Heart right ventricle (tissue), 16 donors: Measurements from ENCODE around the gene TMSB10. TPM values are rescaled to one million over a fixed set of nuclear protein-coding genes. Genes with fewer than 3 reads are reported as not detected.
A peak's percentile ranks its signal among the peaks of the same experiment; 100 is the strongest.

ENCODE experiments used
- ATAC-seq, 8 donors: fragments of 200-7000 bp; cut with Tn5 transposase; one replicate each; pipeline ENCODE4 v1.9.1; 2020; ENCODE audit warnings: mild to moderate bottlenecking in 8 of 8, moderate library complexity in 8 of 8, moderate number of reproducible peaks in 1 of 8
- DNase-seq, 2 donors: peaks; one replicate each; pipeline ENCODE4 v3.0.0-alpha.2; 2020
- H3K27ac ChIP-seq, 10 donors: fragments of 200-600 bp; sonication (generic) in 2 of 10; one replicate each; pipeline versions ENCODE4 v1.5.0 to v1.8.0; 2020 to 2022; ENCODE audit warnings: mild to moderate bottlenecking in 3 of 10
- H3K27me3 ChIP-seq, 7 donors: fragments of 200-600 bp; one replicate each; pipeline ENCODE4 v1.8.0; 2021 to 2022; ENCODE audit warnings: mild to moderate bottlenecking in 2 of 7
- H3K36me3 ChIP-seq, 9 donors: fragments of 200-600 bp; sonication (generic) in 1 of 9; one replicate each; pipeline versions ENCODE4 v1.5.0 to v1.8.0; 2020 to 2022; ENCODE audit warnings: mild to moderate bottlenecking in 2 of 9
- H3K4me1 ChIP-seq, 9 donors: fragments of 200-600 bp; sonication (generic) in 1 of 9; one replicate each; pipeline versions ENCODE4 v1.5.0 to v1.8.0; 2020 to 2022; ENCODE audit warnings: mild to moderate bottlenecking in 4 of 9
- H3K4me3 ChIP-seq, 10 donors: fragments of 200-600 bp; sonication (generic) in 2 of 10; one replicate each; pipeline versions ENCODE4 v1.5.0 to v1.8.0; 2020 to 2022; ENCODE audit warnings: mild to moderate bottlenecking in 7 of 10, moderate library complexity in 2 of 10
- H3K9me3 ChIP-seq, 11 donors: fragments of 200-600 bp in 10 of 11; sonication (generic) in 2 of 11; one replicate each; pipeline versions ENCODE4 v1.5.0 to v1.8.0; 2013 to 2022; ENCODE audit warnings: mild to moderate bottlenecking in 2 of 11, control low read depth in 1 of 11, moderate library complexity in 1 of 11
- CTCF ChIP-seq, 9 donors: fragments of 200-600 bp; sonication (generic) in 2 of 9; IDR thresholded peaks; one replicate each; pipeline versions ENCODE4 v1.5.0 to v1.8.0; 2021 to 2022; ENCODE audit warnings: antibody characterized with exemption in 9 of 9, mild to moderate bottlenecking in 5 of 9, moderate library complexity in 1 of 9
- WGBS, 2 donors: extraction: QIAGEN DNeasy Blood & Tissue Kit; methylation state at CpG; one replicate each; pipeline ENCODE4 v1.1.7; 2013; ENCODE audit warnings: inconsistent platforms in 1 of 2; 5-methylcytosine and 5-hydroxymethylcytosine counted together
- intact Hi-C, 10 donors: fragments of 100-400 bp; cut with DNase I; formaldehyde crosslinking; loops; one replicate each; pipeline versions ENCODE4 v1.11.1 to v1.14.2; 2022
- polyA plus RNA-seq, 2 donors: library from polyadenylated mRNA; stranded (reverse); fragments of 200-250 nt; gene quantifications; one replicate each; pipeline ENCODE4 v1.2.3, GENCODE V29; 2013
- total RNA-seq, 10 donors: library from RNA; stranded (reverse); fragmentation: NEBNext Ultra II Directional in 3 of 10; extraction: Animal tissue kit (Norgen Biotek cat#: 25700) in 3 of 10; gene quantifications; one replicate each; pipeline versions ENCODE4 v1.2.1 to v1.2.4, GENCODE V29; 2021 to 2023
- donor health status: Arrhythmogenic right ventricular cardiomyopathy.
- donor health status: ischemic (EF 13 %, LVEDD 7.1; RV severe dilation, severe dysfunction).
- donor health status: healthy with polysubstance abuse.
- donor health status: DM: no; HTN: yes; CAD: no.
- donor health status: DM: no; HTN: no; CAD: no.
- donor health status: ischemic (EF 25% LVEDD 6.9; RV normal size, moderate dysfunction).
- donor health status: ischemic (EF 25% LVEDD 5.7; RV mildly dilated, moderate dysfunction).
- donor health status: healthy.
- donor health status: DM: yes; HTN: yes; CAD: no.
- donor health status: Ischemic cardiomyopathy.
- donor health status: ischemic (EF 35%, LVEDD 5.7; RV mildly dilated, moderate dysfunction).
- donor health status: nonischemic (EF 11% LVEDD 7.7; RV severe dilation, severe dysfunction).
- donor health status: DM: yes; HTN: yes; CAD: no.
- donor health status: PGD.
- donor health status: ischemic (EF 29% LVEDD 5.4; RV normal size, mild dysfunction).
- donor health status: nonischemic (EF 23%, LVEDD 6.1; RV moderate dilation, normal function).

TMSB10 gene
- total and polyA plus RNA-seq, 12 donors: 217 to 2,308 (median 343) TPM

DNA sequence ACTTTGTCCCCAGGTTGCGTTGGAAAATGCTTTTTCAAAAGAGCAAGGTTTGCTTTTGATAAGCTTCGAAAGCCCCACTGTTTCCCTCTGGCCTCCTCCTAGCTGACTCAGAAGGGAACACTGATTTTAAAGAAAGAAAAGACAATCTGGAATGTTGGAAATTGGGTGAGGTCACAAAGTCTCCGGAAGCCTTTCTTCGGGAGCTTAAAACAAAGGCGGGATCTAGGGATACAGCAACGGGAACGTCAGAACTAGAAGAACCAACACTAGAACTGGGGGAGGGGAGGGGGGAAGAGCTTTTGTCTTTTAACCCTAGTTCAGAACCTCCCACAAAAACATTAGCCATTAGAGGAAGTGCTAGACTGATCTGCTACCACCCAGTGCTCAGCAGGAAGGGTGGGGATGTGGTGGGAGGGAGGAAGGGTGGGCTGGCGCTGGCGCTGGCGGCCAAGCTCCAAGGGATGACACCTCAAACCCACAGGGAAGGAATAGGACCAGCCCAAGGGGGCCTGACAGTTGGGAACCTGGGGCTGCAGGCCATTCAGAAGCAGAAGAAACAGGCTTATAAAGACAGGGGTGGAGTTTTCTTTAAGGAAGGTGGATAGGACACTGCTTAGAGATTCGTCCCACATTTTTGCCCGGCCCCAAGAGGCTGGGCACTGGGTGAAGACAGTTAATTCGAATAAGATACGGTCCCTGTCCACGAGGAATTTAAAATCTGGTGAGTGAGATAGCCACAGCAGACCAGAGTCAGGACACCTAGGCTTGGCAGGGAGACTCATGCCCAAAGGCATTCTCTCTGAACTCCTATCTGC is 1.7 kb downstream of the TMSB10 start:
- Histone ChIP-seq H3K27ac (peak overlapping the region; percentile 92 to 99 (median 97)), H3K27me3 (no peaks in the 10 kb centered on the region), H3K4me1 (peaks cover 0 to 31% (median 8%) of the 10 kb centered on the region in 9 donors), H3K4me3 (peak overlapping the region; percentile 62 to 98 (median 90)), H3K9me3 (peaks cover 0 to 4% (median 0%) of the 10 kb centered on the region in 11 donors), H3K36me3 (peaks cover 0 to 9% (median 0%) of the 10 kb centered on the region in 9 donors)
- no peak for TF ChIP-seq CTCF (IDR thresholded peaks at IDR 0.05)
- intact Hi-C loops: loop anchor here in 1 of 10 donors (1.0 kb wide), 1 partner anchor 17 kb away; no protein-coding TSS in a partner anchor
- ATAC-seq (peak; percentile 56 to 82 (median 68)), DNase-seq (peak; percentile 73 to 88)
- WGBS, 2 donors: 24 to 40% methylated on average over 15 of the region's 15 CpGs

- TF ChIP-seq CTCF (IDR thresholded peaks at IDR 0.05): no peak
- WGBS, 2 donors: 97 to 100% methylated on average over 2 of the region's 2 CpGs
- Histone ChIP-seq H3K4me3 (no peak overlapping the region), H3K9me3 (peaks cover 0 to 4% (median 0%) of the 10 kb centered on the region in 11 donors), H3K4me1 (peaks cover 0 to 27% (median 6%) of the 10 kb centered on the region in 9 donors), H3K27me3 (no peaks in the 10 kb centered on the region), H3K27ac (peak overlapping the region in 2 of 10 donors; percentile 97 to 99), H3K36me3 (peaks cover 0 to 9% (median 0%) of the 10 kb centered on the region in 9 donors)
- DNase-seq (no peak), ATAC-seq (no peak)
- intact Hi-C loops: no loop called here
Measured at GRCh38 chr2:84908948-84909713, 3.7 kb downstream of the TMSB10 start.

- H3K4me3 ChIP-seq: no peak overlapping the region
- peaks cover 0 to 22% (median 3%) of the 10 kb centered on the region in 9 donors for H3K4me1 ChIP-seq
- 97 to 99% methylated on average over 5 of the region's 5 CpGs for WGBS, 2 donors
- intact Hi-C loops: no loop called here
- H3K36me3 ChIP-seq: peaks cover 0 to 6% (median 0%) of the 10 kb centered on the region in 9 donors
- no peak for DNase-seq
- ATAC-seq: no peak
- peaks cover 0 to 4% (median 0%) of the 10 kb centered on the region in 11 donors for H3K9me3 ChIP-seq
- no peak for TF ChIP-seq CTCF (IDR thresholded peaks at IDR 0.05)
- no peaks in the 10 kb centered on the region for H3K27me3 ChIP-seq
- H3K27ac ChIP-seq: no peak overlapping the region
Measured at GRCh38 chr2:84911135-84911678, 5.8 kb downstream of the TMSB10 start.

GRCh38 chr2:84912984-84913383 is 7.5 kb downstream of the TMSB10 start:
- no peak for TF ChIP-seq CTCF (IDR thresholded peaks at IDR 0.05)
- no peak overlapping the region for H3K27ac ChIP-seq
- ATAC-seq (no peak), DNase-seq (no peak)
- WGBS, 2 donors: 95 to 96% methylated on average over 4 of the region's 4 CpGs
- H3K27me3 ChIP-seq: no peaks in the 10 kb centered on the region
- intact Hi-C loops: no loop called here
- no peak overlapping the region for H3K4me3 ChIP-seq
- no peaks in the 10 kb centered on the region for H3K36me3 ChIP-seq
- H3K4me1 ChIP-seq: peaks cover 0 to 12% (median 0%) of the 10 kb centered on the region in 9 donors
- peaks cover 0 to 4% (median 0%) of the 10 kb centered on the region in 11 donors for H3K9me3 ChIP-seq
